ENCODE results near the gene SPATA6L. TPM values are rescaled to one million over a fixed set of nuclear protein-coding genes. Genes with fewer than 3 reads are reported as not detected.

Gene SPATA6L
- total and polyA plus RNA-seq, 9 of the 15 experiments (the other 6 are each of a cell fraction or from before 2014, with no cell fraction given) = 0.03 to 1.00 (median 0.08) TPM; not detected in 4

DNA sequence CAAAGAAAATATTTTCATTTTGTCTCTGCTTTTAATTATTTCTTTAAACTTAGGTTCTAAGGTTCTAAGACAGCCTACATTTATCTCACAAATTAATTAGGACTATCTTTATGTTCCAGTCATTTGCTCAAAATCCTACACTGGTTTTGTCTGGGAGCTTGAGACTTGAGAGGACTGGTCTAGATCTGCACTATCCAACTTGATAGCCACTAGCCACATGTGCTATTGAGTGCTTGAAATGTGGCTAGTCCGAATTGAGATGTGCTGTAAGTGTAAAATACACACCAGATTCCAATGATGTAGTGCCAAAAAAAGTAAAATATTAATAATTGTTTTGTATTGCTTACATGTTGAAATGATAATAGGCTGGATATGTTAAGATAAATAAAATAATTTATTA lies 20.3 kb upstream of the SPATA6L start (continued):
- TF ChIP-seq, protein P1, sequence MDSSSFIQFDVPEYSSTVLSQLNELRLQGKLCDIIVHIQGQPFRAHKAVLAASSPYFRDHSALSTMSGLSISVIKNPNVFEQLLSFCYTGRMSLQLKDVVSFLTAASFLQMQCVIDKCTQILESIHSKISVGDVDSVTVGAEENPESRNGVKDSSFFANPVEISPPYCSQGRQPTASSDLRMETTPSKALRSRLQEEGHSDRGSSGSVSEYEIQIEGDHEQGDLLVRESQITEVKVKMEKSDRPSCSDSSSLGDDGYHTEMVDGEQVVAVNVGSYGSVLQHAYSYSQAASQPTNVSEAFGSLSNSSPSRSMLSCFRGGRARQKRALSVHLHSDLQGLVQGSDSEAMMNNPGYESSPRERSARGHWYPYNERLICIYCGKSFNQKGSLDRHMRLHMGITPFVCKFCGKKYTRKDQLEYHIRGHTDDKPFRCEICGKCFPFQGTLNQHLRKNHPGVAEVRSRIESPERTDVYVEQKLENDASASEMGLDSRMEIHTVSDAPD (CRISPR knock-in tag; IDR thresholded peaks at IDR 0.05) = no peak
- TF ChIP-seq, protein P2, sequence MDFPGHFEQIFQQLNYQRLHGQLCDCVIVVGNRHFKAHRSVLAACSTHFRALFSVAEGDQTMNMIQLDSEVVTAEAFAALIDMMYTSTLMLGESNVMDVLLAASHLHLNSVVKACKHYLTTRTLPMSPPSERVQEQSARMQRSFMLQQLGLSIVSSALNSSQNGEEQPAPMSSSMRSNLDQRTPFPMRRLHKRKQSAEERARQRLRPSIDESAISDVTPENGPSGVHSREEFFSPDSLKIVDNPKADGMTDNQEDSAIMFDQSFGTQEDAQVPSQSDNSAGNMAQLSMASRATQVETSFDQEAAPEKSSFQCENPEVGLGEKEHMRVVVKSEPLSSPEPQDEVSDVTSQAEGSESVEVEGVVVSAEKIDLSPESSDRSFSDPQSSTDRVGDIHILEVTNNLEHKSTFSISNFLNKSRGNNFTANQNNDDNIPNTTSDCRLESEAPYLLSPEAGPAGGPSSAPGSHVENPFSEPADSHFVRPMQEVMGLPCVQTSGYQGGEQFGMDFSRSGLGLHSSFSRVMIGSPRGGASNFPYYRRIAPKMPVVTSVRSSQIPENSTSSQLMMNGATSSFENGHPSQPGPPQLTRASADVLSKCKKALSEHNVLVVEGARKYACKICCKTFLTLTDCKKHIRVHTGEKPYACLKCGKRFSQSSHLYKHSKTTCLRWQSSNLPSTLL (IDR thresholded peaks at IDR 0.05) = no peak
- TF ChIP-seq CEBPG (CRISPR knock-in tag; IDR thresholded peaks at IDR 0.05) = no peak
- TF ChIP-seq CEBPG (tag; conservative IDR thresholded peaks at IDR 0.05 in 1 of 2, IDR thresholded peaks at IDR 0.05 in 1 of 2) = no peak
- TF ChIP-seq BRD9 (IDR thresholded peaks at IDR 0.05; ENCODE audit: low read depth, partially characterized antibody) = no peak
- no peak for TF ChIP-seq HMG20A (CRISPR knock-in tag; conservative IDR thresholded peaks at IDR 0.05)
- no peak for TF ChIP-seq ZNF445 (CRISPR knock-in tag; IDR thresholded peaks at IDR 0.05; ENCODE audit: low read depth)
- no peak for TF ChIP-seq ZNF518B (CRISPR knock-in tag; IDR thresholded peaks at IDR 0.05)

All from K562 (cell line).